HCT116 (cell line): ENCODE measurements around the gene PAAF1. TPM values are rescaled to one million over a fixed set of nuclear protein-coding genes. Genes with fewer than 3 reads are reported as not detected.
A peak's percentile ranks its signal among the peaks of the same experiment; 100 is the strongest.

Experiments used
- ATAC-seq: fragments of 200-7000 bp; cut with Tn5 transposase; 2 replicates; pipeline ENCODE4 v1.9.1; 2020; ENCODE audit warnings: mild to moderate bottlenecking, moderate library complexity
- BruUV-seq: library from RNA; stranded (reverse); fragments of 400-500 nt; replicated peaks from 2 replicates; lab custom pipeline; 2021; lab: Mats Ljungman, UMichigan
- CTCF ChIA-PET: fragments of 300-600 bp; sonication (Branson Sonifier 250); formaldehyde crosslinking; loops from one replicate; lab custom pipeline; 2021; ENCODE audit warnings: antibody characterized with exemption; lab: Charles Lee
- POLR2A ChIA-PET: fragments of 300-600, 350-600 bp; sonication (Branson Sonifier 250); formaldehyde crosslinking; loops from one replicate; lab custom pipeline; 2021; ENCODE audit warnings: antibody characterized with exemption; lab: Charles Lee
- RAD21 ChIA-PET, 2 experiments: fragments of 300-600 bp; sonication (Branson Sonifier 250); formaldehyde crosslinking; loops; one replicate each; lab custom pipeline; 2023; ENCODE audit warnings: low total read pairs in 2 of 2; ENCODE audit not compliant: uncharacterized antibody in 2 of 2, unreplicated experiment in 2 of 2, low non-redundant PET in 1 of 2; lab: Charles Lee
- DNase-seq: peaks from one replicate; pipeline ENCODE4 v3.0.0-alpha.2; 2010; ENCODE audit warnings: low read depth, low spot score
- H2AFZ ChIP-seq: fragments of 200-600 bp; shearing (Covaris generic), sonication (generic); 2 replicates; pipeline ENCODE4 v1.6.1; 2017; ENCODE audit warnings: low read depth, mixed run types, mixed read lengths, antibody characterized with exemption, low read length; ENCODE audit not compliant: poor library complexity, severe bottlenecking
- H3K27ac ChIP-seq: 2 replicates; pipeline ENCODE4 v1.5.1; 2012; ENCODE audit warnings: low read depth, low read length
- H3K27me3 ChIP-seq: fragments of 200-600 bp; sonication (generic); 2 replicates; pipeline ENCODE4 v1.6.1; 2016; ENCODE audit warnings: mixed run types, low read length, mixed read lengths; ENCODE audit not compliant: insufficient read depth
- H3K36me3 ChIP-seq, 2 experiments: fragments of 200-500 bp in 1 of 2; fragments of 200-600 bp in 1 of 2; sonication (Bioruptor generic) in 1 of 2; sonication (generic) in 1 of 2; 2 replicates each; pipeline versions ENCODE4 v1.5.1 to v1.6.1; 2014 to 2016; ENCODE audit warnings: low read length in 2 of 2, inconsistent platforms in 1 of 2, mixed read lengths in 1 of 2, mixed run types in 1 of 2; ENCODE audit not compliant: insufficient read depth in 2 of 2, control insufficient read depth in 1 of 2
- H3K4me1 ChIP-seq, 2 experiments: fragments of 200-600 bp in 1 of 2; sonication (generic) in 1 of 2; 2 replicates each; pipeline versions ENCODE4 v1.5.1 to v1.6.1; 2012 to 2017; ENCODE audit warnings: low read length in 2 of 2, inconsistent platforms in 1 of 2, mild to moderate bottlenecking in 1 of 2, mixed read lengths in 1 of 2, mixed run types in 1 of 2, moderate library complexity in 1 of 2; ENCODE audit not compliant: insufficient read depth in 2 of 2, control insufficient read depth in 1 of 2
- H3K4me2 ChIP-seq: fragments of 200-600 bp; sonication (generic); 2 replicates; pipeline ENCODE4 v1.6.1; 2017; ENCODE audit warnings: mixed run types, low read length, mixed read lengths
- H3K4me3 ChIP-seq, 2 experiments: fragments of 200-600 bp in 1 of 2; sonication (generic) in 1 of 2; replicated peaks in 1 of 2; 2 replicates each; pipeline ENCODE4 v1.5.1; 2011 to 2016; ENCODE audit warnings: low read length in 2 of 2, control low read depth in 1 of 2, low read depth in 1 of 2, mild to moderate bottlenecking in 1 of 2, mixed read lengths in 1 of 2, mixed run types in 1 of 2
- H3K79me2 ChIP-seq: fragments of 200-600 bp; sonication (generic); 2 replicates; pipeline ENCODE4 v1.6.1; 2017; ENCODE audit warnings: mild to moderate bottlenecking, mixed run types, low read length, moderate library complexity, mixed read lengths; ENCODE audit not compliant: insufficient read depth
- H3K9ac ChIP-seq: fragments of 200-600 bp; sonication (generic); 2 replicates; pipeline ENCODE4 v1.6.1; 2016; ENCODE audit warnings: low read length, mixed read lengths
- H3K9me2 ChIP-seq: fragments of 200-600 bp; sonication (generic), shearing (Covaris generic); 2 replicates; pipeline ENCODE4 v1.6.1; 2017; ENCODE audit warnings: mixed run types, mild to moderate bottlenecking, moderate library complexity; ENCODE audit not compliant: insufficient read depth
- H3K9me3 ChIP-seq, 2 experiments: fragments of 200-500 bp in 1 of 2; fragments of 200-600 bp in 1 of 2; sonication (Bioruptor generic) in 1 of 2; sonication (generic) in 1 of 2; 2 replicates each; pipeline ENCODE4 v1.6.1; 2014 to 2017; ENCODE audit warnings: low read length in 2 of 2, mixed read lengths in 2 of 2, inconsistent platforms in 1 of 2, low read depth in 1 of 2, mild to moderate bottlenecking in 1 of 2, mixed run types in 1 of 2, moderate library complexity in 1 of 2; ENCODE audit not compliant: control insufficient read depth in 1 of 2, insufficient read depth in 1 of 2
- H4K20me1 ChIP-seq: fragments of 200-600 bp; sonication (generic), shearing (Covaris generic); 2 replicates; pipeline ENCODE4 v1.6.1; 2017; ENCODE audit warnings: mixed run types, mild to moderate bottlenecking, moderate library complexity; ENCODE audit not compliant: insufficient read depth
- CEBPB ChIP-seq: IDR thresholded peaks from 2 replicates; pipeline ENCODE4 v1.6.1; 2012; ENCODE audit warnings: low read depth
- ELF1 ChIP-seq: IDR thresholded peaks from 2 replicates; pipeline ENCODE4 v1.6.1; 2012; ENCODE audit warnings: low read depth, borderline replicate concordance
- EZH2 ChIP-seq: fragments of 200-600 bp; sonication (generic); IDR thresholded peaks from 2 replicates; pipeline ENCODE4 v1.6.1; 2017; ENCODE audit warnings: antibody characterized with exemption, mixed run types
- EZH2phosphoT487 ChIP-seq: fragments of 200-600 bp; IDR thresholded peaks from 2 replicates; pipeline ENCODE4 v1.6.1; 2018; ENCODE audit warnings: antibody characterized with exemption, borderline replicate concordance
- JUND ChIP-seq: IDR thresholded peaks from 2 replicates; pipeline ENCODE4 v1.6.1; 2012
- MAX ChIP-seq: IDR thresholded peaks from 2 replicates; pipeline ENCODE4 v1.6.1; 2012
- POLR2A ChIP-seq: IDR thresholded peaks from 2 replicates; pipeline ENCODE4 v1.7.0; 2011; ENCODE audit warnings: borderline replicate concordance; ENCODE audit not compliant: insufficient read depth, insufficient read length; ENCODE audit errors: extremely low read depth
- POLR2AphosphoS5 ChIP-seq: IDR thresholded peaks from 2 replicates; pipeline ENCODE4 v1.6.1; 2011; ENCODE audit warnings: mild to moderate bottlenecking, low read depth, low read length, moderate library complexity
- REST ChIP-seq: IDR thresholded peaks from 2 replicates; pipeline ENCODE4 v1.6.1; 2012; ENCODE audit warnings: low read depth
- SP1 ChIP-seq: IDR thresholded peaks from 2 replicates; pipeline ENCODE4 v1.6.1; 2012; ENCODE audit warnings: low read depth
- TCF7L2 ChIP-seq: IDR thresholded peaks from 2 replicates; pipeline ENCODE4 v1.7.0; 2011; ENCODE audit warnings: borderline replicate concordance, inconsistent platforms; ENCODE audit not compliant: insufficient read depth, insufficient read length; ENCODE audit errors: extremely low read depth
- YY1 ChIP-seq: IDR thresholded peaks from 2 replicates; pipeline ENCODE4 v1.6.1; 2011; ENCODE audit warnings: low read length, low read depth, moderate library complexity, mild to moderate bottlenecking; ENCODE audit not compliant: insufficient replicate concordance; ENCODE audit errors: extremely low read depth
- ZBTB33 ChIP-seq: IDR thresholded peaks from 2 replicates; pipeline ENCODE4 v1.6.1; 2011; ENCODE audit warnings: mild to moderate bottlenecking, low read length, moderate library complexity; ENCODE audit not compliant: insufficient replicate concordance; ENCODE audit errors: extremely low read depth
- ZNF274 ChIP-seq: fragments of 200-500 bp; sonication (Bioruptor generic); IDR thresholded peaks from 2 replicates; pipeline ENCODE4 v1.6.1; 2014; ENCODE audit warnings: mild to moderate bottlenecking, low read depth, low read length, inconsistent platforms
- intact Hi-C: fragments of 100-400 bp; cut with micrococcal nuclease; formaldehyde crosslinking; loops from 2 replicates; pipeline ENCODE4 v1.10.0; 2022
- total RNA-seq: library from RNA; stranded (reverse); gene quantifications from one replicate; pipeline ENCODE4 v1.2.1, GENCODE V29; 2021; ENCODE audit not compliant: unreplicated experiment

PAAF1 gene
- total RNA-seq, 1 experiment from 2014 or later, result 15.5 TPM

- intact Hi-C loops, result no loop called here
- RAD21 ChIA-PET, result no interaction called here
- Histone ChIP-seq H3K4me1 (peaks cover 7 to 12% of the 10 kb centered on the region in 2 experiments; a peak in 3 of 4 replicates), H3K4me3 (no peak overlapping the region), H2AFZ (no peak overlapping the region), H3K27me3 (no peaks in the 10 kb centered on the region), H3K9me3 (no peaks in the 10 kb centered on the region; a peak in 1 of 4 replicates), H3K27ac (no peak overlapping the region), H3K36me3 (no peaks in the 10 kb centered on the region), H3K9me2 (no peaks in the 10 kb centered on the region), H3K9ac (no peak overlapping the region), H3K4me2 (no peak overlapping the region), H3K79me2 (no peaks in the 10 kb centered on the region), H4K20me1 (no peaks in the 10 kb centered on the region)
- CTCF ChIA-PET, result no interaction called here
- no peak for ATAC-seq
- no TSS peak for BruUV-seq
- POLR2A ChIA-PET, result no interaction called here
- DNase-seq, result no peak
- TF ChIP-seq EZH2 (no peak), POLR2A (no peak), ELF1 (no peak)
Observed at GRCh38 chr11:73951797-73952196, 75.0 kb downstream of the PAAF1 start.

- CTCF ChIA-PET, result no interaction called here
- no peak overlapping the region for H3K9ac ChIP-seq
- H3K27ac ChIP-seq, result no peak overlapping the region
- TF ChIP-seq YY1, result no peak
- TF ChIP-seq EZH2phosphoT487, result no peak
- no peak for TF ChIP-seq POLR2AphosphoS5
- TF ChIP-seq JUND, result no peak
- no peak for TF ChIP-seq MAX
- TF ChIP-seq ZBTB33, result no peak
- TF ChIP-seq SP1, result no peak
- TF ChIP-seq REST, result no peak
- TF ChIP-seq TCF7L2, result no peak
- no peak for TF ChIP-seq ELF1
- no peak for TF ChIP-seq CEBPB
- no peak for TF ChIP-seq ZNF274
Observed at GRCh38 chr11:73956876-73957653, 80.3 kb downstream of the PAAF1 start.

More at GRCh38 chr11:73956876-73957653, 80.3 kb downstream of the PAAF1 start:
- Histone ChIP-seq H3K27me3 (no peaks in the 10 kb centered on the region), H3K79me2 (no peaks in the 10 kb centered on the region), H4K20me1 (no peaks in the 10 kb centered on the region), H2AFZ (no peak overlapping the region), H3K9me3 (no peaks in the 10 kb centered on the region), H3K36me3 (no peaks in the 10 kb centered on the region), H3K4me3 (no peak overlapping the region), H3K9me2 (no peaks in the 10 kb centered on the region), H3K4me2 (peak overlapping the region; percentile 68), H3K4me1 (peaks cover 7 to 13% of the 10 kb centered on the region in 2 experiments; a peak in 3 of 4 replicates)
- no peak for ATAC-seq
- DNase-seq, result no peak
- no TSS peak for BruUV-seq
- ChIA-PET RAD21 (no interaction called here), POLR2A (no interaction called here)
- intact Hi-C loops, result no loop called here
